ENCODE measurements around the gene BBS1. TPM values are rescaled to one million over a fixed set of nuclear protein-coding genes. Genes with fewer than 3 reads are reported as not detected.
A peak's percentile ranks its signal among the peaks of the same experiment; 100 is the strongest.

Gene BBS1
- total RNA-seq, 1 donor from 2014 or later: 33.5 TPM

DNA sequence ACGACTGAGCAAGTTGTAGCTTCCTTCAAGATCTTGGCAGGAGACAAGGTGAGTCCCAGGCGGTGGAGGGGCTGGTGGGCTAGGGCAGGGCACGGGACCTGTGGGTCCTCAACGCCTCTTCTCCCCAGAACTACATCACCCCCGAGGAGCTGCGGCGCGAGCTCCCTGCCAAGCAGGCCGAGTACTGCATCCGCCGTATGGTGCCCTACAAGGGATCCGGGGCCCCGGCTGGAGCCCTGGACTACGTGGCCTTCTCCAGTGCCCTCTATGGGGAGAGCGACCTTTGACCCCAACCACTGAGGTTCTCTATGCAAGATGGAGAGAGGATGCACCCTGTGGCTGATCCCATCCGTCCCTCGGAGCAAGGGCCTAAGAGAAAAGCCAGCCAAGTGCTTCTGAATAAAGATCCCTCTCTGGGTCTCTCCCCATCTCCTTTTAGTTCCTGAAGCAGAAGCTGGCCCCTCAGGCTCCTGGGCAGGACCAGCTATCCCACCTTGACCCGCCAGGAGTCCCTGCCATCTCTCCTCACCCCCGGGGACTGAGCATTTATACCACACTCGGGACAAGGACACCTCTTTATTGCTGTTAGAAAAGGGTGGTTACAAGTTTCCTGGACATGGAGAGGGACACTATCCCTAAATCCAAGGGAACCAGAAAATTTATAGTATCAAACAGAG, 52.6 kb downstream of the BBS1 start:
- intact Hi-C loops (cut with DNase I): no loop called here
- H3K4me1 ChIP-seq: peaks cover 13% of the 10 kb centered on the region
- peaks cover under 1% of the 10 kb centered on the region for H3K27me3 ChIP-seq
- no peak for ATAC-seq
- H3K4me3 ChIP-seq: no peak overlapping the region
- H3K9me3 ChIP-seq: no peaks in the 10 kb centered on the region
- no peak for DNase-seq
- no peak overlapping the region for H3K27ac ChIP-seq
- TF ChIP-seq, protein P1, sequence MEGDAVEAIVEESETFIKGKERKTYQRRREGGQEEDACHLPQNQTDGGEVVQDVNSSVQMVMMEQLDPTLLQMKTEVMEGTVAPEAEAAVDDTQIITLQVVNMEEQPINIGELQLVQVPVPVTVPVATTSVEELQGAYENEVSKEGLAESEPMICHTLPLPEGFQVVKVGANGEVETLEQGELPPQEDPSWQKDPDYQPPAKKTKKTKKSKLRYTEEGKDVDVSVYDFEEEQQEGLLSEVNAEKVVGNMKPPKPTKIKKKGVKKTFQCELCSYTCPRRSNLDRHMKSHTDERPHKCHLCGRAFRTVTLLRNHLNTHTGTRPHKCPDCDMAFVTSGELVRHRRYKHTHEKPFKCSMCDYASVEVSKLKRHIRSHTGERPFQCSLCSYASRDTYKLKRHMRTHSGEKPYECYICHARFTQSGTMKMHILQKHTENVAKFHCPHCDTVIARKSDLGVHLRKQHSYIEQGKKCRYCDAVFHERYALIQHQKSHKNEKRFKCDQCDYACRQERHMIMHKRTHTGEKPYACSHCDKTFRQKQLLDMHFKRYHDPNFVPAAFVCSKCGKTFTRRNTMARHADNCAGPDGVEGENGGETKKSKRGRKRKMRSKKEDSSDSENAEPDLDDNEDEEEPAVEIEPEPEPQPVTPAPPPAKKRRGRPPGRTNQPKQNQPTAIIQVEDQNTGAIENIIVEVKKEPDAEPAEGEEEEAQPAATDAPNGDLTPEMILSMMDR (IDR thresholded peaks at IDR 0.05): no peak
- H3K36me3 ChIP-seq: no peaks in the 10 kb centered on the region

DNA sequence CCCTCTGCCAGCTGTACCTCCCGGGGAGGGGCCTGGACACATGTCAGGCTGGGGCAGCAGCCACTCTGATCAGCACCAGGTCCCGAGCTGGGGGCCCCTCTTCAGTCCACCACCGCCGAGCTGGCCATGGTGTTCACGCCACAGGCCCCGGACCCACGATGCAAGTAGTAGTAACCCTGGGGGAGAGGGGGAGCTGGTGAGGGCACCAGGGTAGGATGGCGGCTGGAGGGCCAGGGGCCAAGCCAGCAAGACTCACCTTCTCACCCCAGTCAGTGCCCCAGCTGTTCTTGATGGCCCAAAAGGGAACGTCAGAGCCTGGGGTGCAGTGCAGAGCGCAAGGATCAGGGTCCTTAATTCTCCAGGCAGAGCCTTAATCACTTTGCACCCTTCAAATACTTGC, 53.4 kb downstream of the BBS1 start:
- intact Hi-C loops (cut with DNase I): no loop called here
- ATAC-seq: no peak
- DNase-seq: no peak

DNA sequence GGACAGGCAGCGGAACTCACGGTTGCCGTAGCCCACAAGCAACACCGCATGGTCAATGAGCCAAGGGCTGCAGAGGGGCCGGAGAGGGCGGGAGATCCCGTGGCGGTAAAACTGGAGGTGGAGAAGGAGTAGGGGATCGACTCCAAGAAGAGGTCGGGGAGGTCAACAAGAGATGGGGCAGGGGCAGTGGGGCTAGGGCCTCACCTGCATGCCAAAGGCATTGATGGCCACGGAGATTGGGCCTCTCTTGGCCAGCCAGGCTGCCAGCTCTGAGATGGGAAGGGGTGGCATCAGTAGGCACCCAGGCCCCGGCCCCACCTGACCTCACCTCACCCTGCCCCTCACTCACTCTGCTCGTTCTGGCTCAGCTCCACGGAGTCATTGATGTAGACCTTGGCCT, 54.1 kb downstream of the BBS1 start:
- H3K36me3 ChIP-seq: no peaks in the 10 kb centered on the region
- no peak overlapping the region for H3K4me3 ChIP-seq
- ATAC-seq: no peak
- DNase-seq: no peak
- no peak overlapping the region for H3K27ac ChIP-seq
- H3K9me3 ChIP-seq: no peaks in the 10 kb centered on the region
- intact Hi-C loops (cut with DNase I): no loop called here
- no peaks in the 10 kb centered on the region for H3K27me3 ChIP-seq
- peaks cover 7% of the 10 kb centered on the region for H3K4me1 ChIP-seq
- TF ChIP-seq, protein P1 (IDR thresholded peaks at IDR 0.05): no peak

More for the DNA sequence above, 53.4 kb downstream of the BBS1 start:
- Histone ChIP-seq H3K27ac (no peak overlapping the region), H3K9me3 (no peaks in the 10 kb centered on the region), H3K36me3 (no peaks in the 10 kb centered on the region), H3K4me3 (no peak overlapping the region), H3K27me3 (no peaks in the 10 kb centered on the region), H3K4me1 (peaks cover 12% of the 10 kb centered on the region)
- TF ChIP-seq, protein P1 (IDR thresholded peaks at IDR 0.05): no peak

DNA sequence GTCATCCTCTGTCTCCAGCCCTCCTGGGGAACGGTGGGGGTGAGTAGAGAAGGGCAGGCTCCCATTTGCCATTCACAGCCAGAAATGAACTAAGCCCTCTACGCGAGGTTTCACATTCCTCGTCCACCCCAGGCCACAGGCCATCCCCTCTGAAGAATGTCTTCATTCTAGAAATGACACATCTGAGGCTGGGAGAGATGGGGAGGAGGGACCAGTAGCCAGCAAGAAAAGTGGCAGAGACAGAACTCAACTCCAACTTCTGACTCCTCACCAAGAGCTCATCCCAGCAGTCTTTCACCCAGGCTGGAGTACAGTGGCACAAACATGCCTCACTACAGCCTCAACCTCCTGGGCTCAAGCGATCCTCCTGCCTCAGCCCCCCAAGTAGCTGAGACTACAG, 54.5 kb downstream of the BBS1 start:
- Histone ChIP-seq H3K36me3 (no peaks in the 10 kb centered on the region), H3K27me3 (no peaks in the 10 kb centered on the region), H3K4me1 (peaks cover 7% of the 10 kb centered on the region), H3K4me3 (no peak overlapping the region), H3K27ac (no peak overlapping the region), H3K9me3 (no peaks in the 10 kb centered on the region)
- DNase-seq (no peak), ATAC-seq (no peak)
- TF ChIP-seq, protein P1 (IDR thresholded peaks at IDR 0.05): no peak
- intact Hi-C loops (cut with DNase I): no loop called here

DNA sequence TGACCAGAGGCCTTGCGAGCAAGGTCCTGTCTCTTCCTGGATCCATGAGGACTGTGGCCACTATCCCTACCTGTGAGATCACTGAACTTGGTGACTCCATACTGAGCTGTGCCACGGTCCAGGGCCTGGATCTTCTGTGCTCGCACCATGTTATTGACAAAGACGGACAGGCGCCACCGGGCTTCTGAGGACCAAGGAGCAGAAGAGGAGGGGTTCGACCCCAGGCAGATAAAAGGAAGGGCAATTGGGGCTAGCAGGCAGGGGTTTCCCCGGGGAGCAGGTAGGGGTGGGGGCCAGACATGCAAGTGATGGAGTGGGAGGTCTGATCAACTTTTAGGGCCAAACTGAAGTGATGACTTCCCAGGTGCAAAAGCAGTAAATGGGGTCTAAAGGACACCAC, 55.8 kb downstream of the BBS1 start:
- H3K27me3 ChIP-seq: no peaks in the 10 kb centered on the region
- intact Hi-C loops (cut with DNase I): no loop called here
- no peak overlapping the region for H3K27ac ChIP-seq
- TF ChIP-seq, protein P1 (IDR thresholded peaks at IDR 0.05): no peak
- H3K36me3 ChIP-seq: no peaks in the 10 kb centered on the region
- DNase-seq (no peak), ATAC-seq (no peak)
- no peaks in the 10 kb centered on the region for H3K9me3 ChIP-seq
- no peak overlapping the region for H3K4me3 ChIP-seq
- H3K4me1 ChIP-seq: peaks cover 7% of the 10 kb centered on the region

DNA sequence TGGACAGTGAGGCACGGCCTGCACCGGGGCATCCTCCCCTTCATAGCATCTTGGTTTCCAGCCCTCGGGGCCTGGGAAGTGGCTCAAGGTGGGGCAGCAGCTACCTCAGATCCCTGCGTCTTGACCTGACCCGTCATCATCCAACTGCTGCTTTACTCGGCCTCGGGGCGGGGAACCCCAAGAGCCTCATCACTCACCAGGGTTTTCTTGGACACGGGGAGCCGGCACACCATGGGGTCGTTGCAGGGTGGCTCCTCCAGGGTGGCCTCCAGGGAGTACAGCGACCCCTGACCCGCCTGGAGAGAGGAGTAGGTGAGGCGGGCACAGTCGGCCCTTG, 57.3 kb downstream of the BBS1 start:
- Histone ChIP-seq H3K27ac (no peak overlapping the region), H3K9me3 (no peaks in the 10 kb centered on the region), H3K4me3 (peak overlapping the region; percentile 67), H3K4me1 (peaks cover 7% of the 10 kb centered on the region), H3K27me3 (no peaks in the 10 kb centered on the region), H3K36me3 (no peaks in the 10 kb centered on the region)
- ATAC-seq (no peak), DNase-seq (no peak)
- intact Hi-C loops (cut with DNase I): no loop called here
- TF ChIP-seq, protein P1 (IDR thresholded peaks at IDR 0.05): no peak
